AG04449 (cell line): ENCODE measurements around the gene HSF2BP.
"Not testable (repeated sequence)": the region's sequence is repeated elsewhere in the genome, so short reads cannot be mapped to it uniquely, and the experiment has no call there.

Source experiments
- CTCF ChIA-PET: fragments of 350-600 bp; formaldehyde crosslinking; extraction: SDS; loops from one replicate; lab custom pipeline; 2021; ENCODE audit warnings: antibody characterized with exemption; lab: Yijun Ruan, JAX
- POLR2A ChIA-PET: fragments of 400-600, 350-600 bp; formaldehyde crosslinking; extraction: SDS; loops from one replicate; lab custom pipeline; 2020; ENCODE audit warnings: antibody characterized with exemption, inconsistent platforms; lab: Yijun Ruan, JAX
- DNase-seq: peaks from one replicate; pipeline ENCODE4 v3.0.0-alpha.2; 2010; ENCODE audit warnings: low read depth, low spot score
- H3K4me3 ChIP-seq: 2 replicates; pipeline ENCODE4 v1.5.1; 2011; ENCODE audit warnings: low read depth, mild to moderate bottlenecking, control low read depth, low read length
- TF ChIP-seq, protein P1 (sequence below): IDR thresholded peaks from one replicate; pipeline ENCODE4 v1.5.1; 2011; ENCODE audit warnings: mild to moderate bottlenecking, moderate library complexity, low read length, control low read depth, inconsistent platforms; ENCODE audit not compliant: insufficient read depth; ENCODE audit errors: missing control alignments

Gene HSF2BP

DNA sequence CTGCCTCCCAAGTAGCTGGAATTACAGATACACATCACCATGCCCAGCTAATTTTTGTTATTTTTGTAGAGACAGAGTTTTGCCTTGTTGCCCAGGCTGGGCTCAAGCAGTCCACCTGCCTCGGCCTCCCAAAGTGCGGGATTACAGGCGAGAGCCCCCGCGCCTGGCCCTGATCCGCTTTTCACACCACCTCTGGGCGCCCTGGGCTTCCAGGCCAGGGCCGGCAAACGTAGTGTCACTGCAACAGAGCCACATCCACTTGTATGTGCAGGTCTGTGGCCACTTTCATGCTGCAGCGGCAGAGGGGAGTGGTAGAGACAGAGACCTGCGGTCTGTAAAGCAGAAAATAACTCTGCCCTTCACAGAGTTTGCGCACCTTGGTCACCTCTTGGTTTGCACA, 29.6 kb upstream of the HSF2BP start:
- TF ChIP-seq, protein P1, sequence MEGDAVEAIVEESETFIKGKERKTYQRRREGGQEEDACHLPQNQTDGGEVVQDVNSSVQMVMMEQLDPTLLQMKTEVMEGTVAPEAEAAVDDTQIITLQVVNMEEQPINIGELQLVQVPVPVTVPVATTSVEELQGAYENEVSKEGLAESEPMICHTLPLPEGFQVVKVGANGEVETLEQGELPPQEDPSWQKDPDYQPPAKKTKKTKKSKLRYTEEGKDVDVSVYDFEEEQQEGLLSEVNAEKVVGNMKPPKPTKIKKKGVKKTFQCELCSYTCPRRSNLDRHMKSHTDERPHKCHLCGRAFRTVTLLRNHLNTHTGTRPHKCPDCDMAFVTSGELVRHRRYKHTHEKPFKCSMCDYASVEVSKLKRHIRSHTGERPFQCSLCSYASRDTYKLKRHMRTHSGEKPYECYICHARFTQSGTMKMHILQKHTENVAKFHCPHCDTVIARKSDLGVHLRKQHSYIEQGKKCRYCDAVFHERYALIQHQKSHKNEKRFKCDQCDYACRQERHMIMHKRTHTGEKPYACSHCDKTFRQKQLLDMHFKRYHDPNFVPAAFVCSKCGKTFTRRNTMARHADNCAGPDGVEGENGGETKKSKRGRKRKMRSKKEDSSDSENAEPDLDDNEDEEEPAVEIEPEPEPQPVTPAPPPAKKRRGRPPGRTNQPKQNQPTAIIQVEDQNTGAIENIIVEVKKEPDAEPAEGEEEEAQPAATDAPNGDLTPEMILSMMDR, result no peak
- H3K4me3 ChIP-seq, result no peak overlapping the region
- DNase-seq, result no peak
- ChIA-PET CTCF (interaction anchor here (1.6 kb wide), 1 partner anchor 11 kb away, joined by 4 read pairs; no protein-coding TSS in a partner anchor), POLR2A (no interaction called here)

DNA sequence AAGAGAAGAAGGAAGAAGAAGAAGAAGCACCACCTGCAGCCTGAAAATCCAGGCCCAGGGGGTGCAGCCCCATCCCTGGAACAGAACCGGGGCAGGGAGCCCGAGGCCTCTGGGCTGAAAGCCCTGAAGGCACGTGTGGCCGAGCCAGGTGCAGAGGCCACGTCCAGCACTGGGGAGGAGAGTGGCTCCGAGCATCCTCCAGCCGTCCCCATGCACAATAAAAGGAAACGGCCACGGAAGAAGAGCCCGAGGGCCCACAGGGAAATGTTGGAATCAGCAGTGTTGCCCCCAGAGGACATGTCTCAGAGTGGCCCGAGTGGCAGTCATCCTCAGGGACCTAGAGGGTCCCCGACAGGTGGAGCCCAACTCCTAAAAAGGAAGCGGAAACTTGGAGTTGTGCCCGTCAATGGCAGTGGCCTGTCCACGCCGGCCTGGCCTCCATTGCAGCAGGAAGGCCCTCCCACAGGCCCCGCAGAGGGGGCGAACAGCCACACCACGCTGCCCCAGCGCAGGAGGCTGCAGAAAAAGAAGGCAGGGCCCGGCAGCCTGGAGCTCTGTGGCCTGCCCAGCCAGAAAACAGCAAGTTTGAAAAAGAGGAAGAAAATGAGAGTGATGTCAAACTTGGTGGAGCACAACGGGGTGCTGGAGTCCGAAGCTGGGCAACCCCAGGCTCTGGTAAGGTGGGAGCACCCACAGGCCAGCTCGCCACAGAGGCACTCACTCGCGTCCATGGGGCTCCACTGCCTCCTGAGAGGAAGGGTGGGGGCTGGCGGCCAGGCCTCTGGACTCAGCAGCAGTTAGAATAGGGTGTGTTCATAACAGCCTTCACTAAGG, 28.5 kb upstream of the HSF2BP start:
- DNase-seq, result no peak
- POLR2A ChIA-PET, result no interaction called here
- TF ChIP-seq, protein P1, result no peak
- CTCF ChIA-PET, result no interaction called here
- no peak overlapping the region for H3K4me3 ChIP-seq

DNA sequence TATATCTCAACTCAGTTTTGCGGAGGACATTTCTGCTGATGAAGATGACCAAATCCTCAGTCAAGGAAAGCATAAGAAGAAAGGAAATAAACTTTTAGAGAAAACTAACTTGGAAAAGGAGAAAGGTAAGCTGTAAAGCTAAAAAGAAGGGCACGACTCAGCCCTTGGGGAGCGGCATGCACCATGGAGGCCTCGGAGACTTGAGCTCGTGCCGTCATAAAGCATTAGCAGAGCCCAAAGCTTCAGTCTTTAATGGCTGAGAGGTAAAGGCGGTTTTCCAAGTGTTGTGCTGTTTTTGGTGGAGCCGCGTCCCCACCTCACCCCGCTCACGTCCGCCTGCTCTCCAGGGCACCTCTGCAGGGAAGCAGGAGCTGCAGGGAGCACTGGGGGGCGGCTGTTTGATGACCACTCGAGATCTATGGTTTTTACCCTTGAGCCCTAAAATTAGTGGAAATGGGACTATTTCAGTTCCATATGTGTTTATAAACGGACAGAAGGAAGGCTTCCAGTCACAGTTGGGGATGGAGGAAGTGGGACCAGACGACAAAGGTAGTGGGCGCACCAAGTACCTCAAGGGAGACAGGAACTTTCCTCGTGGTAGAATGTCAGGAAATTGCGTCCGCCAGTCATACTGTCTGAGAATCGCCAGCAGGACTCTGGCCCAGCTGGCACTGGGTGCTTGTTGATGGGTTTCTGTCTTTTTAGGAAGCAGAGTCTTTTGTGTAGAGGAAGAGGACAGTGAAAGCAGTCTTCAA, 27.7 kb upstream of the HSF2BP start:
- ChIA-PET CTCF (no interaction called here), POLR2A (no interaction called here)
- no peak for DNase-seq
- H3K4me3 ChIP-seq, result no peak overlapping the region
- TF ChIP-seq, protein P1, result no peak

DNA sequence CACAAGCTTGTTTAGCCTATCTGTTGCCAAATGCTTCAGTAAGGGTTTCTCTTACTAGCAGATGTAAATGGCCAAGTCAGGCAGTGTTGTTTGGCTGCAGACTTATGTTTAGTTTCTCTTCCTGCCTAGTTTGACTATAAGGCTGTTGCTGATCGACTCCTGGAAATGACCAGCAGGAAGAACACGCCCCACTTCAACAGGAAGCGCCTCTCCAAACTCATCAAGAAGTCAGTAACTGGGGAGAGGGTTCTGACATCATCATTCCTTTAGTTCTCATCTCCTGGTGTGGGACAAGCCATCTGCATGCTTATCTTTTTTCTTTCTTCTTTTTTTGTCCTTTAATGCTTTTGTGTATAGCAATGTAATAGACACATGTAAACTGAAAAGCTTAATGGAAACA, 25.1 kb upstream of the HSF2BP start:
- no peak overlapping the region for H3K4me3 ChIP-seq
- no peak for DNase-seq
- ChIA-PET POLR2A (no interaction called here), CTCF (no interaction called here)
- TF ChIP-seq, protein P1, result no peak

DNA sequence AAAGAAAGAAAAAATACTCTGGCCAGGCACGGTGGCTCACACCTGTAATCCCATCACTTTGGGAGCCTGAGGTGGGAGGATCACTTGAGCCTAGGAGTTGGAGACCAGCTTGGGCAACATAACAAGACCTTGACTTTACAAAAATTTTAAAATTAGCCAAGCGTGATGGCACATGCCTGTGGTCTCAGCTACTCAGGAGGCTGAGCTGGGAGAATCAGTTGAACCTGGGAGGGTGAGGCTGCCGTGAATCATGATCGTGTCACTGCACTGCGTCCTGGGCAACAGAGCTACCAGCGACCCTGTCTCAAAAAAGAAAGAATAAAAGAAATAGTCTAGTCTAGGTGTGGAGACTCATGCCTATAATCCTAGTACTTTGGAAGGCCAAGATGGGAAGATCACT, 22.4 kb upstream of the HSF2BP start:
- TF ChIP-seq, protein P1, result no peak
- no peak overlapping the region for H3K4me3 ChIP-seq
- ChIA-PET CTCF (no interaction called here), POLR2A (no interaction called here)
- no peak for DNase-seq

DNA sequence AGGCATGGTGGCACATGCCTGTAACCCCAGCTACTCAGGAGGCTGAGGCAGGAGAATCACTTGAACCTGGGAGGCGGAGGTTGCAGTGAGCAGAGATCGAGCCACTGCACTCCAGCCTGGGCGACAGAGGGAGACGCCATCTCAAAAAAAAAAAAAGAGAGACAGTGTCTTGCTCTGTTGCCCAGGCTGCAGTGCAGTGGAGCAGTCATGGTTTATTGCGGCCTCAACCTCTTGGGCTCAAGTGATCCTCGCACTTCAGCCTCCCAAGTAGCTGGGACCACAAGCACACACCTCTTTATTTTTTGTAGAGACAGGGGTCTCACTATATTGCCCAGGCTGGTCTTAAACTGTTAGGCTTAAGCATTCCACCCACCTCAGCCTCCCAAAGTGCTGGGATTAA, 21.1 kb upstream of the HSF2BP start:
- H3K4me3 ChIP-seq, DNase-seq, CTCF ChIA-PET, POLR2A ChIA-PET: not testable (repeated sequence)

DNA sequence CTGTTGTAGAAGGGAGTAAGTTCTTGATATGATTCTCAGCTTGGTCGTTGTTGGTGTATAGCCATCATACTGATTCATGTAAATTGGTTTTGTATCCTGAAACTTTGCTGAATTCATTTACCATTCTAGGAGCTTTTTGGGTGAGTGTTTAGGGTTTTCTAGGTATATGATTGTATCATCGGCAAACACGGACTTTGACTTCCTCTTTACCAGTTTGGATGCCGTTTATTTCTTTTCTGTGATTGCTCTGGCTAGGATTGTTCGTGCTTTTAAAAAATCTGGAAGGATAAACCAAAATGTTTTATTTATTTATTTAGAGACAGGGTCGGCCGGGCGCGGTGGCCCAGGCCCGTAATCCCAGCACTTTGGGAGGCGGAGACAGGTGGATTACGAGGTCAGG, 20.7 kb upstream of the HSF2BP start:
- TF ChIP-seq, protein P1, result no peak
- CTCF ChIA-PET, result no interaction called here
- no peak overlapping the region for H3K4me3 ChIP-seq
- POLR2A ChIA-PET, result no interaction called here
- no peak for DNase-seq
